PFSK-1 (cell line): ENCODE results near the gene TRIP10.

Source experiments
- FOXP2 ChIP-seq: optimal IDR thresholded peaks from 2 replicates; pipeline ENCODE3; 2011; ENCODE audit warnings: borderline replicate concordance, control low read depth, inconsistent platforms; ENCODE audit not compliant: insufficient read depth; ENCODE audit errors: extremely low read length, extremely low read depth
- POLR2AphosphoS5 ChIP-seq: IDR thresholded peaks from 2 replicates; pipeline ENCODE4 v1.6.1; 2012; ENCODE audit warnings: low read depth, mild to moderate bottlenecking, control low read depth, low read length, moderate library complexity
- SIN3A ChIP-seq: IDR thresholded peaks from 2 replicates; pipeline ENCODE4 v1.6.1; 2012; ENCODE audit warnings: mild to moderate bottlenecking, low read length, moderate library complexity, borderline replicate concordance; ENCODE audit not compliant: insufficient read depth
- TAF1 ChIP-seq: IDR thresholded peaks from 2 replicates; pipeline ENCODE4 v1.6.1; 2012; ENCODE audit warnings: low read length, control low read depth, borderline replicate concordance; ENCODE audit not compliant: insufficient read depth
- TF ChIP-seq, protein P1 (sequence below), 2 experiments: IDR thresholded peaks; 2 replicates each; pipeline versions ENCODE4 v1.6.1 to v1.8.0; 2011 to 2012; ENCODE audit warnings: low read depth in 2 of 2, low read length in 2 of 2, control low read depth in 1 of 2, inconsistent platforms in 1 of 2, mild to moderate bottlenecking in 1 of 2, moderate library complexity in 1 of 2; ENCODE audit not compliant: insufficient read depth in 1 of 2

Gene TRIP10

DNA sequence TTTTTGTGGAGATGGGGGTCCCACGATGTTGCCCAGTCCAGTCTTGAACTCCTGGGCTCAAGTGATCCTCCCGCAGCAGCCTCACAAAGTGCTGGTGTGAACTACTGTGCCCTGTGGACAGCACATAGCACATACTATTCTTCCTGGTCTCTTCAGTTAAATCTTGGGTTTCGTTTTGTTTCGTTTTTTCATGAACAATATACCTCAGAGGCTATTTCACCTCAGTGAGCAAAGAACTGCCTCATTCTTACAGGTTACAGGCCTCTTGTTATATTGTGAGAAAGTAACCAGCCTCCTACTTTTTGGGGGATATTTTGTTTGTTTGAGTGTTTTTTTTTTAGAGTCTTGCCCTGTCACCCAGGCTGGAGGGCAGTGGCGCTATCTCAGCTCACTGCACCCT lies 17.7 kb upstream of the TRIP10 start:
- TF ChIP-seq, protein P1, sequence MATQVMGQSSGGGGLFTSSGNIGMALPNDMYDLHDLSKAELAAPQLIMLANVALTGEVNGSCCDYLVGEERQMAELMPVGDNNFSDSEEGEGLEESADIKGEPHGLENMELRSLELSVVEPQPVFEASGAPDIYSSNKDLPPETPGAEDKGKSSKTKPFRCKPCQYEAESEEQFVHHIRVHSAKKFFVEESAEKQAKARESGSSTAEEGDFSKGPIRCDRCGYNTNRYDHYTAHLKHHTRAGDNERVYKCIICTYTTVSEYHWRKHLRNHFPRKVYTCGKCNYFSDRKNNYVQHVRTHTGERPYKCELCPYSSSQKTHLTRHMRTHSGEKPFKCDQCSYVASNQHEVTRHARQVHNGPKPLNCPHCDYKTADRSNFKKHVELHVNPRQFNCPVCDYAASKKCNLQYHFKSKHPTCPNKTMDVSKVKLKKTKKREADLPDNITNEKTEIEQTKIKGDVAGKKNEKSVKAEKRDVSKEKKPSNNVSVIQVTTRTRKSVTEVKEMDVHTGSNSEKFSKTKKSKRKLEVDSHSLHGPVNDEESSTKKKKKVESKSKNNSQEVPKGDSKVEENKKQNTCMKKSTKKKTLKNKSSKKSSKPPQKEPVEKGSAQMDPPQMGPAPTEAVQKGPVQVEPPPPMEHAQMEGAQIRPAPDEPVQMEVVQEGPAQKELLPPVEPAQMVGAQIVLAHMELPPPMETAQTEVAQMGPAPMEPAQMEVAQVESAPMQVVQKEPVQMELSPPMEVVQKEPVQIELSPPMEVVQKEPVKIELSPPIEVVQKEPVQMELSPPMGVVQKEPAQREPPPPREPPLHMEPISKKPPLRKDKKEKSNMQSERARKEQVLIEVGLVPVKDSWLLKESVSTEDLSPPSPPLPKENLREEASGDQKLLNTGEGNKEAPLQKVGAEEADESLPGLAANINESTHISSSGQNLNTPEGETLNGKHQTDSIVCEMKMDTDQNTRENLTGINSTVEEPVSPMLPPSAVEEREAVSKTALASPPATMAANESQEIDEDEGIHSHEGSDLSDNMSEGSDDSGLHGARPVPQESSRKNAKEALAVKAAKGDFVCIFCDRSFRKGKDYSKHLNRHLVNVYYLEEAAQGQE (IDR thresholded peaks at IDR 0.05; ENCODE audit: insufficient read depth in 1 of 2, low read depth in 2 of 2, low read length in 2 of 2) = no peak
- no peak for TF ChIP-seq FOXP2

DNA sequence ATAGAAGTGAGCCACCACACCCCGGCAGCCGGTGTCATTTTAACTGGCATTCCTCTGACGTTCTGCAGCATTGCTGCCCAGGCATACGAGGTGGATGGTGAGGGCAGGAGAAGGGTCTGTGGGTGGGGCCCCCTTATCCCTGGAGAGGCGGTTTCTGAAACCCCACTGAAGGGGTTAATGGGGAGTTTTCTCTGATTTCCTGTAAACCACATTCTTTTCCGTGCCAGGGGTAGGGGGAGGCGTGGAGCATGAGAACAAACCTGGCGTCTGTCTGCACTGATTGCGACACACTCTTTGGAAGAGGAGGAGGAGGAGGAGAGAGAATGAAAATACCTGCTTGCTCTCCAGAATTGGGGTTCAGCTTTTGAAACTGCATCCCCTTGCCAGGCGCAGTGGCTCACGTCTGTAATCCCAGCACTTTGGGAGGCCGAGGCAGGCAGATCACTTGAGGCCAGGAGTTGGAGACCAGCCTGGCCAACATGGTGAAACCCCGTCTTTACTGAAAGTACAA lies 16.3 kb upstream of the TRIP10 start:
- no peak for TF ChIP-seq POLR2AphosphoS5
- TF ChIP-seq, protein P1 (IDR thresholded peaks at IDR 0.05; ENCODE audit: insufficient read depth in 1 of 2, low read depth in 2 of 2, low read length in 2 of 2) = no peak
- no peak for TF ChIP-seq FOXP2
- no peak for TF ChIP-seq SIN3A
- TF ChIP-seq TAF1 = no peak

DNA sequence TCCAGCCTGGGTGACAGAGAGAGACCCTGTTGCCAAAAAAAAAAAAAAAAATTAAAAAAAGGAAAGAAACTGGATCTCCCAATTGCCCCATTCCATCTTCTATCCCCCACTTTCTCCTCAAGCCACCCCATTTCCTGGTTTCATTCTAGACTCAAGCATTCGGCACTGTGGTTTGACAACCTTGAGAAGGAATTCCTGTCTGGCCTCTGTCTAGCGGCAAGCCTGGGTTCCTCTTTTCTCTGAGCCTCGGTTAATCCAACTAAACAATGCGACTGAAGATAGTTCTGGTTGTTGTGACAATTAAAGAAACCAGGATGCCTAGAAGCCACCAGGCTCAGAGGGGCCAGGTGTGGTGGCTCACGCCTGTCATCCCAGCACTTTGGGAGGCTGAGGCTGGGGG lies 15.7 kb upstream of the TRIP10 start:
- TF ChIP-seq FOXP2 = no peak
- no peak for TF ChIP-seq SIN3A
- no peak for TF ChIP-seq TAF1
- TF ChIP-seq, protein P1 (IDR thresholded peaks at IDR 0.05; ENCODE audit: insufficient read depth in 1 of 2, low read depth in 2 of 2, low read length in 2 of 2) = no peak
- TF ChIP-seq POLR2AphosphoS5 = no peak

DNA sequence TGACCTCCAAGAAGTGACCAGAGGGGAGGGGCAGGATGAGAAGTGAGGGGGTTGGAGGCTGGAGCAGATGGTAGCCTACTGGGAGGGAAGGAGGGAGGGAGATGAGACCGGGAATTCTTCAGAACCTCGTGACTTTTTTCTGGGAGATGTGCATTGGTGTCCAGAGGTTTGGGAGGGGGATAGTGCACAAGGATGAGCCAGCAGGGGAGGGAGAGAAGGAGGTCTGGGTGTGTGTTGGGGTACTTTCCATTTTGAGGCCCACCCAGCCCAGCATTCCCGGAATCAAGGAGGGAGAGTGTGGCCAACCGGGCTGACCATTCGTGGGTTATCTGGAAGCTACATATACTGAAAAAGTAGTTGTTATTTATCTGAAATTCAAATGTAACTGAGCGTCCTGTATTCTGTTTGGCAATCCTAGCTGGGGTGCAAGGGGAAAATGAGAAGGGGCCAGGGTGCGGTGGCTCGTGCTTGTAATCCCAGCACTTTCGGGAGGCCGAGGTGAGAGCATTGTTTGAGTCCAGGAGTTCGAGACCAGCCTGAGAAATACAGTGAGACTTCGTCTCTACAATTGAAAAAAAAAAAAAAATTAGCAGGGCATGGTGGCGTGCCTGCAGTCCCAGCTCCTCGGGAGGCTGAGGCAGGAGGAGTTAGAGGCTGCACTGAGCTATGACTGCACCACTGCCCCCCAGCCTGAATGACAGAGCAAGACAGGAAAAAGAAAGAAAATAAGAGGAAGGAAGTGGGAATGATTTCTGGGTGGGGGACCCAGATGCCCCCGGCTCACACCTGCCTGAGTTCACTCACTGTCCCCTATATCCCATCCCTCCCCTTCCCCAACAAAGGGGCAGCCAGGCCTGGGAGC lies 14.6 kb upstream of the TRIP10 start:
- no peak for TF ChIP-seq SIN3A
- TF ChIP-seq TAF1 = no peak
- no peak for TF ChIP-seq POLR2AphosphoS5
- no peak for TF ChIP-seq FOXP2
- TF ChIP-seq, protein P1 (IDR thresholded peaks at IDR 0.05; ENCODE audit: insufficient read depth in 1 of 2, low read depth in 2 of 2, low read length in 2 of 2) = no peak
